Esophagus squamous epithelium (tissue), 5 donors: ENCODE data around the gene SEC31B. TPM values are rescaled to one million over a fixed set of nuclear protein-coding genes. Genes with fewer than 3 reads are reported as not detected.

Source experiments
- DNase-seq: peaks from one replicate; lab custom pipeline; 2025; lab: John Stamatoyannopoulos, UW
- H3K27ac ChIP-seq, 4 donors: fragments of 200-600 bp; sonication (generic); one replicate each; pipeline ENCODE4 v1.5.1; 2016 to 2019; ENCODE audit warnings: mild to moderate bottlenecking in 1 of 4
- H3K27me3 ChIP-seq, 4 donors: fragments of 200-600 bp; sonication (generic); 1 replicate in 3 of 4; 2 replicates in 1 of 4; pipeline versions ENCODE4 v1.5.1 to v1.6.0; 2017 to 2021; ENCODE audit warnings: antibody characterized with exemption in 1 of 4
- H3K36me3 ChIP-seq, 3 donors: fragments of 200-600 bp; sonication (generic); one replicate each; pipeline ENCODE4 v1.5.1; 2016 to 2019
- H3K4me1 ChIP-seq, 3 donors: fragments of 200-600 bp; sonication (generic); one replicate each; pipeline ENCODE4 v1.5.1; 2017 to 2019
- H3K4me3 ChIP-seq, 4 donors: fragments of 200-600 bp; sonication (generic); 1 replicate in 3 of 4; 2 replicates in 1 of 4; pipeline ENCODE4 v1.5.1; 2016 to 2019; ENCODE audit warnings: mild to moderate bottlenecking in 2 of 4, moderate library complexity in 1 of 4
- H3K9me3 ChIP-seq, 3 donors: fragments of 200-600 bp; sonication (generic); one replicate each; pipeline ENCODE4 v1.5.1; 2016 to 2019
- POLR2A ChIP-seq, 4 donors: fragments of 450-650 bp; IDR thresholded peaks; one replicate each; pipeline ENCODE4 v1.6.1; 2017; ENCODE audit warnings: antibody characterized with exemption in 4 of 4, mild to moderate bottlenecking in 4 of 4, moderate library complexity in 3 of 4
- WGBS, 2 donors: methylation state at CpG; one replicate each; pipeline ENCODE4 v1.1.5; 2018; 5-methylcytosine and 5-hydroxymethylcytosine counted together
- intact Hi-C: fragments of 100-400 bp; cut with DNase I; formaldehyde crosslinking; loops from one replicate; pipeline ENCODE4 v1.15.0; 2022
- total RNA-seq, 4 donors: library from RNA; depleted of rRNA; stranded (reverse); fragments of >200 nt; gene quantifications; one replicate each; pipeline ENCODE4 v1.1.0, GENCODE V29; 2016
- TF ChIP-seq, protein P1 (sequence below), 6 experiments: fragments of 450-650 bp in 4 of 6; fragments of 200-600 bp in 2 of 6; sonication (generic) in 2 of 6; IDR thresholded peaks; one replicate each; pipeline ENCODE4 v1.5.1; 2016 to 2019; ENCODE audit warnings: antibody characterized with exemption in 6 of 6, mild to moderate bottlenecking in 4 of 6, moderate library complexity in 4 of 6
- donor health status: DM: yes; HTN: yes; CAD: no.

SEC31B gene
- total RNA-seq, 4 donors from 2014 or later = 0.85 to 7.1 (median 2.5) TPM

GRCh38 chr10:100468978-100469377, 50.7 kb downstream of the SEC31B start:
- intact Hi-C loops = no loop called here

DNA sequence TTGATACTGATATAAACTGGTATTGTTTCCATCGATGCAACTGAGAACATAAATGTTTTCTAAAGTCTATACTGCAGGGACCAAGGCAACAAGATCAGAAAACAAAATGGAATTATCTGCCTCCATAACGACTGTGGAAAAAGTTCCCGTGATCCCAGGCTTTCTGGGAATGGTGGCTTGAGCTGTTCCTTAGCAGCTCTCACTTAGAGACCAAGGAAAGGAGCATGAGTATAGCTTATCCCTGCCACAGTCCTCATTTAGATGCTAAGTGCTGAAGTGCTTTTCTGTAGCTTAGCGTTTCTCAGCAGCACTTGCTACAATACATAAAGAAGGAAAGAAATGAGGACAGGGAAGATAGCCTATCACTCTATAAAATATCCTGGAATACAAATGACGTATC, 51.3 kb downstream of the SEC31B start:
- 70 to 72% methylated on average over 5 of the region's 5 CpGs for WGBS, 2 donors
- intact Hi-C loops = no loop called here
- no peak for DNase-seq
- Histone ChIP-seq H3K4me1 (no peaks in the 10 kb centered on the region), H3K36me3 (no peaks in the 10 kb centered on the region), H3K27ac (no peak overlapping the region), H3K27me3 (peaks cover 0 to 48% (median 0%) of the 10 kb centered on the region in 4 donors), H3K9me3 (no peaks in the 10 kb centered on the region), H3K4me3 (no peak overlapping the region)
- no peak for TF ChIP-seq POLR2A (IDR thresholded peaks at IDR 0.05)
- TF ChIP-seq, protein P1, sequence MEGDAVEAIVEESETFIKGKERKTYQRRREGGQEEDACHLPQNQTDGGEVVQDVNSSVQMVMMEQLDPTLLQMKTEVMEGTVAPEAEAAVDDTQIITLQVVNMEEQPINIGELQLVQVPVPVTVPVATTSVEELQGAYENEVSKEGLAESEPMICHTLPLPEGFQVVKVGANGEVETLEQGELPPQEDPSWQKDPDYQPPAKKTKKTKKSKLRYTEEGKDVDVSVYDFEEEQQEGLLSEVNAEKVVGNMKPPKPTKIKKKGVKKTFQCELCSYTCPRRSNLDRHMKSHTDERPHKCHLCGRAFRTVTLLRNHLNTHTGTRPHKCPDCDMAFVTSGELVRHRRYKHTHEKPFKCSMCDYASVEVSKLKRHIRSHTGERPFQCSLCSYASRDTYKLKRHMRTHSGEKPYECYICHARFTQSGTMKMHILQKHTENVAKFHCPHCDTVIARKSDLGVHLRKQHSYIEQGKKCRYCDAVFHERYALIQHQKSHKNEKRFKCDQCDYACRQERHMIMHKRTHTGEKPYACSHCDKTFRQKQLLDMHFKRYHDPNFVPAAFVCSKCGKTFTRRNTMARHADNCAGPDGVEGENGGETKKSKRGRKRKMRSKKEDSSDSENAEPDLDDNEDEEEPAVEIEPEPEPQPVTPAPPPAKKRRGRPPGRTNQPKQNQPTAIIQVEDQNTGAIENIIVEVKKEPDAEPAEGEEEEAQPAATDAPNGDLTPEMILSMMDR (IDR thresholded peaks at IDR 0.05) = no peak

More at GRCh38 chr10:100468978-100469377, 50.7 kb downstream of the SEC31B start:
- Histone ChIP-seq H3K27ac (no peak overlapping the region), H3K4me1 (no peaks in the 10 kb centered on the region), H3K27me3 (peaks cover 0 to 54% (median 0%) of the 10 kb centered on the region in 4 donors), H3K36me3 (no peaks in the 10 kb centered on the region), H3K9me3 (no peaks in the 10 kb centered on the region), H3K4me3 (no peak overlapping the region)
- TF ChIP-seq POLR2A (IDR thresholded peaks at IDR 0.05) = no peak
- TF ChIP-seq, protein P1 (IDR thresholded peaks at IDR 0.05) = no peak
- DNase-seq = no peak

GRCh38 chr10:100462709-100463108, 57.0 kb downstream of the SEC31B start, which contains the start of gene WNT8B:
Gene WNT8B (plus strand): TSS chr10:100463009. CDS start chr10:100463169, 160 bp downstream.
- DNase-seq = no peak
- Histone ChIP-seq H3K4me1 (no peaks in the 10 kb centered on the region), H3K27me3 (peaks cover 0 to 3% (median 0%) of the 10 kb centered on the region in 4 donors), H3K36me3 (no peaks in the 10 kb centered on the region), H3K4me3 (no peak within 1 kb of the TSS), H3K27ac (no peak within 1 kb of the TSS), H3K9me3 (no peaks in the 10 kb centered on the region)
- intact Hi-C loops = no loop called here
- WGBS, 2 donors = 55 to 67% methylated on average over 4 of the region's 4 CpGs
- no peak for TF ChIP-seq POLR2A (IDR thresholded peaks at IDR 0.05)
- TF ChIP-seq, protein P1 (IDR thresholded peaks at IDR 0.05) = no peak

DNA sequence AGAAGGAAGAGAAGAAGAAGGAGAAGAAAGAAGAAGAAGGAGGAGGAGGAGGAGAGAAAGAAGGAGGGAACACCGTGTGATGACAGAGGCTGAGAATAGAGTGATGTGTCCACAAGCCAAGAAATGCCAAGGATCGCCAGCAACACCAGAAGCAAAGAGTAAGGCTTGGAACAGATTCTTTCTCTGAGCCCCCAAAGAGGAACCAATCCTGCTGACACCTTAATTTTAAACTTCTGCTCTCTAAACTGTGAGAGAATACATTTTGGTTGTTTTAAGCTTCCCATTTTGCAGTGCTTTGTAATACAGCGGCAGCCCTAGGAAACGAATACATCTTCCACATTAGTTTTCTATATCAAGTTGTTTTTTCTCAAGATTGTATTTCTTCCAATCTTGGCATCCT, 70.7 kb downstream of the SEC31B start:
- no peaks in the 10 kb centered on the region for H3K36me3 ChIP-seq
- DNase-seq = no peak
- intact Hi-C loops = no loop called here
- 76 to 77% methylated on average over 4 of the region's 4 CpGs for WGBS, 2 donors
- no peak overlapping the region for H3K4me3 ChIP-seq
- no peaks in the 10 kb centered on the region for H3K9me3 ChIP-seq
- TF ChIP-seq, protein P1 (IDR thresholded peaks at IDR 0.05) = no peak
- TF ChIP-seq POLR2A (IDR thresholded peaks at IDR 0.05) = no peak
- no peaks in the 10 kb centered on the region for H3K4me1 ChIP-seq
- H3K27ac ChIP-seq = no peak overlapping the region
- H3K27me3 ChIP-seq = peaks cover 0 to 21% (median 0%) of the 10 kb centered on the region in 4 donors

GRCh38 chr10:100447663-100448062, 72.0 kb downstream of the SEC31B start:
- H3K36me3 ChIP-seq = no peaks in the 10 kb centered on the region
- H3K4me3 ChIP-seq = no peak overlapping the region
- H3K9me3 ChIP-seq = no peaks in the 10 kb centered on the region
- no peak for DNase-seq
- no peaks in the 10 kb centered on the region for H3K4me1 ChIP-seq
- TF ChIP-seq POLR2A (IDR thresholded peaks at IDR 0.05) = no peak
- TF ChIP-seq, protein P1 (IDR thresholded peaks at IDR 0.05) = no peak
- H3K27ac ChIP-seq = no peak overlapping the region
- peaks cover 0 to 15% (median 0%) of the 10 kb centered on the region in 4 donors for H3K27me3 ChIP-seq
- 63 to 73% methylated on average over 1 of the region's 1 CpG for WGBS, 2 donors
- intact Hi-C loops = no loop called here
